Upper lobe of right lung (tissue), 1 donor: ENCODE results near the gene ADAMTSL4. TPM values are rescaled to one million over a fixed set of nuclear protein-coding genes. Genes with fewer than 3 reads are reported as not detected.

Experiments used
- ATAC-seq: fragments of 200-7000 bp; cut with Tn5 transposase; one replicate; pipeline ENCODE4 v1.9.1; 2020; ENCODE audit warnings: mild to moderate bottlenecking, moderate library complexity
- DNase-seq: peaks from one replicate; pipeline ENCODE4 v3.0.0-alpha.2; 2020
- H3K27ac ChIP-seq: fragments of 200-600 bp; one replicate; pipeline ENCODE4 v1.8.0; 2022
- H3K27me3 ChIP-seq: fragments of 200-600 bp; one replicate; pipeline ENCODE4 v1.8.0; 2022; ENCODE audit warnings: mild to moderate bottlenecking
- H3K36me3 ChIP-seq: fragments of 200-600 bp; one replicate; pipeline ENCODE4 v1.8.0; 2022
- H3K4me1 ChIP-seq: fragments of 200-600 bp; one replicate; pipeline ENCODE4 v1.8.0; 2022
- H3K4me3 ChIP-seq: fragments of 200-600 bp; one replicate; pipeline ENCODE4 v1.8.0; 2022; ENCODE audit warnings: mild to moderate bottlenecking
- H3K9me3 ChIP-seq: fragments of 200-600 bp; one replicate; pipeline ENCODE4 v1.8.0; 2022
- intact Hi-C: fragments of 100-400 bp; cut with DNase I; formaldehyde crosslinking; loops from one replicate; pipeline ENCODE4 v1.11.0; 2022
- total RNA-seq: library from RNA; stranded (reverse); fragmentation: NEBNext Ultra II Directional; extraction: Animal tissue kit (Norgen Biotek cat#: 25700); gene quantifications from one replicate; pipeline ENCODE4 v1.2.1, GENCODE V29; 2021
- TF ChIP-seq, protein P1 (sequence below): fragments of 200-600 bp; IDR thresholded peaks from one replicate; pipeline ENCODE4 v1.8.0; 2022; ENCODE audit warnings: antibody characterized with exemption
- donor health status: DM: no; HTN: yes; CAD: no; lungs with severe emphysema.

ADAMTSL4 gene
- total RNA-seq, 1 donor from 2014 or later, result 99.2 TPM

DNA sequence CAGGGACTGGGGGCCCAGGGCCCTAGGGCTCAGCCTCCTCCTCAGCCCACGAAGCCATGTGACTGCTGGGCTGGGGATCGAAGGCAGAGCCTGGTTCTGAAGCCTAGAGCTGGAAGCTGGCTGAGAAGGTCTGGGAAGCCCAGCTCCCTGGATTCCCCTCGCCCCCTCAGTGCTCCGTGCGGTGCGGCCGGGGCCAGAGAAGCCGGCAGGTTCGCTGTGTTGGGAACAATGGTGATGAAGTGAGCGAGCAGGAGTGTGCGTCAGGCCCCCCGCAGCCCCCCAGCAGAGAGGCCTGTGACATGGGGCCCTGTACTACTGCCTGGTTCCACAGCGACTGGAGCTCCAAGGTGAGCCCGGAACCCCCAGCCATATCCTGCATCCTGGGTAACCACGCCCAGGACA lies 9.1 kb downstream of the ADAMTSL4 start:
- Histone ChIP-seq H3K27ac (peak overlapping the region; percentile 37), H3K27me3 (no peaks in the 10 kb centered on the region), H3K36me3 (peaks cover 12% of the 10 kb centered on the region), H3K4me3 (peak overlapping the region; percentile 44), H3K9me3 (no peaks in the 10 kb centered on the region), H3K4me1 (peaks cover 38% of the 10 kb centered on the region)
- TF ChIP-seq, protein P1, sequence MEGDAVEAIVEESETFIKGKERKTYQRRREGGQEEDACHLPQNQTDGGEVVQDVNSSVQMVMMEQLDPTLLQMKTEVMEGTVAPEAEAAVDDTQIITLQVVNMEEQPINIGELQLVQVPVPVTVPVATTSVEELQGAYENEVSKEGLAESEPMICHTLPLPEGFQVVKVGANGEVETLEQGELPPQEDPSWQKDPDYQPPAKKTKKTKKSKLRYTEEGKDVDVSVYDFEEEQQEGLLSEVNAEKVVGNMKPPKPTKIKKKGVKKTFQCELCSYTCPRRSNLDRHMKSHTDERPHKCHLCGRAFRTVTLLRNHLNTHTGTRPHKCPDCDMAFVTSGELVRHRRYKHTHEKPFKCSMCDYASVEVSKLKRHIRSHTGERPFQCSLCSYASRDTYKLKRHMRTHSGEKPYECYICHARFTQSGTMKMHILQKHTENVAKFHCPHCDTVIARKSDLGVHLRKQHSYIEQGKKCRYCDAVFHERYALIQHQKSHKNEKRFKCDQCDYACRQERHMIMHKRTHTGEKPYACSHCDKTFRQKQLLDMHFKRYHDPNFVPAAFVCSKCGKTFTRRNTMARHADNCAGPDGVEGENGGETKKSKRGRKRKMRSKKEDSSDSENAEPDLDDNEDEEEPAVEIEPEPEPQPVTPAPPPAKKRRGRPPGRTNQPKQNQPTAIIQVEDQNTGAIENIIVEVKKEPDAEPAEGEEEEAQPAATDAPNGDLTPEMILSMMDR, result no peak
- intact Hi-C loops, result no loop called here
- DNase-seq, result no peak
- ATAC-seq, result no peak

- peaks cover 12% of the 10 kb centered on the region for H3K36me3 ChIP-seq
Observed at GRCh38 chr1:150558761-150559655, 9.8 kb downstream of the ADAMTSL4 start.

GRCh38 chr1:150559656-150560010 lies 10.4 kb downstream of the ADAMTSL4 start:
- Histone ChIP-seq H3K36me3 (peaks cover 12% of the 10 kb centered on the region), H3K27me3 (no peaks in the 10 kb centered on the region), H3K27ac (peak overlapping the region; percentile 37), H3K4me3 (no peak overlapping the region), H3K9me3 (no peaks in the 10 kb centered on the region), H3K4me1 (peaks cover 51% of the 10 kb centered on the region)
- TF ChIP-seq, protein P1, result no peak
- no peak for ATAC-seq
- no peak for DNase-seq
- intact Hi-C loops, result no loop called here

More at GRCh38 chr1:150558761-150559655, 9.8 kb downstream of the ADAMTSL4 start:
- Histone ChIP-seq H3K27me3 (no peaks in the 10 kb centered on the region), H3K9me3 (no peaks in the 10 kb centered on the region), H3K27ac (peak overlapping the region; percentile 37), H3K4me1 (peaks cover 45% of the 10 kb centered on the region), H3K4me3 (peak overlapping the region; percentile 44)
- ATAC-seq, result peak; percentile 0
- TF ChIP-seq, protein P1, result no peak
- intact Hi-C loops, result no loop called here
- peak; percentile 82 for DNase-seq

- Histone ChIP-seq H3K9me3 (no peaks in the 10 kb centered on the region), H3K4me3 (peak overlapping the region; percentile 66), H3K27me3 (no peaks in the 10 kb centered on the region), H3K4me1 (peaks cover 55% of the 10 kb centered on the region), H3K27ac (peak overlapping the region; percentile 100), H3K36me3 (peaks cover 12% of the 10 kb centered on the region)
- intact Hi-C loops, result no loop called here
- TF ChIP-seq, protein P1, result peak; percentile 91
- DNase-seq (peak; percentile 85), ATAC-seq (peak; percentile 39)
Observed at GRCh38 chr1:150560011-150560438, 10.8 kb downstream of the ADAMTSL4 start.

DNA sequence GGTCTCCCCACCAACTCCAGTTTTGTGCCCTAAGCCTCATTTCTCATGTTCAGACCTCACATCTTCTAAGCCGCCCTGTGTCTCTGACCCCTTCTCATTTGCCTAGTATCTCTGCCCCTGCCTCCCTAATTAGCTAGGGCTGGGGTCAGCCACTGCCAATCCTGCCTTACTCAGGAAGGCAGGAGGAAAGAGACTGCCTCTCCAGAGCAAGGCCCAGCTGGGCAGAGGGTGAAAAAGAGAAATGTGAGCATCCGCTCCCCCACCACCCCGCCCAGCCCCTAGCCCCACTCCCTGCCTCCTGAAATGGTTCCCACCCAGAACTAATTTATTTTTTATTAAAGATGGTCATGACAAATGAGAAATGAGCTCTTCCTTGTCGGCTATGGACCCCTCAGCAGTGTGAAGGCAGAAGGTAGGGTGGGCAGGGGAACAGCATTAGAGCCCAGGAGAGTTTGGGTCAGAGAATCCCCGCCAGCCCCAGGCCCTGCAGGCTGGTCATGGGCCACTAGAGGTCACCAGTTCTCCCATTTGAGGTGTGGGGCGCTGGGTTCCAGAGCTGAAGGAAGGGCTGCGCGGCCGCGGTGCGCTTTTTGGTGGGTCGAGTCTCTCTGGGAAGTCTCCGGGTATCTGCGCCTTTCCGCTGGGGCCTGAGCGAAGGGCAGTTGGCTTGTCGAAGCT lies 11.5 kb downstream of the ADAMTSL4 start:
- H3K36me3 ChIP-seq, result peaks cover 10% of the 10 kb centered on the region
- intact Hi-C loops, result no loop called here
- H3K4me1 ChIP-seq, result peaks cover 62% of the 10 kb centered on the region
- peak; percentile 93 for DNase-seq
- ATAC-seq, result peak; percentile 65
- no peaks in the 10 kb centered on the region for H3K27me3 ChIP-seq
- no peaks in the 10 kb centered on the region for H3K9me3 ChIP-seq
- TF ChIP-seq, protein P1, result peak; percentile 81
- peak overlapping the region; percentile 66 for H3K4me3 ChIP-seq
- peak overlapping the region; percentile 100 for H3K27ac ChIP-seq
